ENCODE data around the gene SNAI3. TPM values are rescaled to one million over a fixed set of nuclear protein-coding genes. Genes with fewer than 3 reads are reported as not detected.
A peak's percentile ranks its signal among the peaks of the same experiment; 100 is the strongest.

Gene SNAI3
- total RNA-seq, 1 experiment from 2014 or later, result not detected

- Histone ChIP-seq H3K36me3 (ENCODE audit: control insufficient read depth, insufficient read depth, low read length) (no peaks in the 10 kb centered on the region), H3K9me3 (ENCODE audit: control insufficient read depth, insufficient read depth, low read depth, low read length) (no peaks in the 10 kb centered on the region), H3K4me3 (ENCODE audit: low read depth in 2 of 2, low read length in 2 of 2) (no peak overlapping the region), H3K27me3 (ENCODE audit: control insufficient read depth, insufficient read depth, low read length) (no peaks in the 10 kb centered on the region), H3K4me1 (ENCODE audit: control insufficient read depth, insufficient read depth, low read length) (no peaks in the 10 kb centered on the region; the same call in 1 of the 2 replicates), H3K27ac (ENCODE audit: low read length) (no peak overlapping the region)
- CTCF ChIA-PET, result interaction anchor here (1.3 kb wide), 1 partner anchor 9 kb away, joined by 3 read pairs; no protein-coding TSS in a partner anchor
- POLR2A ChIA-PET, result interaction anchor here (0.5 kb wide), 1 partner anchor 19 kb away, joined by 4 read pairs; no protein-coding TSS in a partner anchor
- TF ChIP-seq SIN3A (IDR thresholded peaks at IDR 0.05; ENCODE audit: borderline replicate concordance, insufficient read depth, low read depth, low read length) (no peak), POLR2AphosphoS5 (IDR thresholded peaks at IDR 0.05; ENCODE audit: low read depth, low read length) (no peak), REST (IDR thresholded peaks at IDR 0.05; ENCODE audit: insufficient read depth in 1 of 2, low read depth in 2 of 2, low read length in 1 of 2) (no peak), TCF7L2 (IDR thresholded peaks at IDR 0.05; ENCODE audit: low read depth, low read length) (no peak)
- TF ChIP-seq, protein P1, sequence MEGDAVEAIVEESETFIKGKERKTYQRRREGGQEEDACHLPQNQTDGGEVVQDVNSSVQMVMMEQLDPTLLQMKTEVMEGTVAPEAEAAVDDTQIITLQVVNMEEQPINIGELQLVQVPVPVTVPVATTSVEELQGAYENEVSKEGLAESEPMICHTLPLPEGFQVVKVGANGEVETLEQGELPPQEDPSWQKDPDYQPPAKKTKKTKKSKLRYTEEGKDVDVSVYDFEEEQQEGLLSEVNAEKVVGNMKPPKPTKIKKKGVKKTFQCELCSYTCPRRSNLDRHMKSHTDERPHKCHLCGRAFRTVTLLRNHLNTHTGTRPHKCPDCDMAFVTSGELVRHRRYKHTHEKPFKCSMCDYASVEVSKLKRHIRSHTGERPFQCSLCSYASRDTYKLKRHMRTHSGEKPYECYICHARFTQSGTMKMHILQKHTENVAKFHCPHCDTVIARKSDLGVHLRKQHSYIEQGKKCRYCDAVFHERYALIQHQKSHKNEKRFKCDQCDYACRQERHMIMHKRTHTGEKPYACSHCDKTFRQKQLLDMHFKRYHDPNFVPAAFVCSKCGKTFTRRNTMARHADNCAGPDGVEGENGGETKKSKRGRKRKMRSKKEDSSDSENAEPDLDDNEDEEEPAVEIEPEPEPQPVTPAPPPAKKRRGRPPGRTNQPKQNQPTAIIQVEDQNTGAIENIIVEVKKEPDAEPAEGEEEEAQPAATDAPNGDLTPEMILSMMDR (IDR thresholded peaks at IDR 0.05), result no peak
- in situ Hi-C loops (cut with HindIII; ENCODE audit: low pct_unique_long_range_greater_than_20kb, low sequenced_read_pairs) (no loop called here), intact Hi-C loops (cut with micrococcal nuclease; ENCODE audit: unreplicated experiment) (no loop called here)
- BruUV-seq (replicated peaks), result no TSS peak
- no peak for ATAC-seq
- no peak for DNase-seq (ENCODE audit: low read depth, low spot score)
These were observed 908 bp upstream of the SNAI3 start for GRCh38 chr16:88687254-88687576.

GRCh38 chr16:88686062-88686438, 257 bp downstream of the SNAI3 start:
- no peaks in the 10 kb centered on the region for H3K9me3 ChIP-seq (ENCODE audit: control insufficient read depth, insufficient read depth, low read depth, low read length)
- ChIA-PET POLR2A (no interaction called here), CTCF (no interaction called here)
- H3K36me3 ChIP-seq (ENCODE audit: control insufficient read depth, insufficient read depth, low read length), result no peaks in the 10 kb centered on the region
- H3K4me3 ChIP-seq (ENCODE audit: low read depth in 2 of 2, low read length in 2 of 2), result peak overlapping the region; percentile 45 to 58
- intact Hi-C loops (cut with micrococcal nuclease; ENCODE audit: unreplicated experiment), result no loop called here
- ATAC-seq (peak; percentile 54), DNase-seq (ENCODE audit: low read depth, low spot score) (no peak)
- no TSS peak for BruUV-seq (replicated peaks)
- no peak overlapping the region for H3K27ac ChIP-seq (ENCODE audit: low read length)
- in situ Hi-C loops (cut with HindIII; ENCODE audit: low pct_unique_long_range_greater_than_20kb, low sequenced_read_pairs), result no loop called here
- no peaks in the 10 kb centered on the region; the same call in 1 of the 2 replicates for H3K4me1 ChIP-seq (ENCODE audit: control insufficient read depth, insufficient read depth, low read length)
- no peak for TF ChIP-seq SIN3A (IDR thresholded peaks at IDR 0.05; ENCODE audit: borderline replicate concordance, insufficient read depth, low read depth, low read length)
- TF ChIP-seq, protein P1 (IDR thresholded peaks at IDR 0.05), result no peak
- H3K27me3 ChIP-seq (ENCODE audit: control insufficient read depth, insufficient read depth, low read length), result no peaks in the 10 kb centered on the region
